Effector memory CD4-positive, alpha-beta T cell (primary cell): ENCODE data around the gene CAMK2G.

Source experiments
- DNase-seq, 3 donors: peaks; one replicate each; pipeline ENCODE4 v3.0.0-alpha.2; 2020
- H3K27ac ChIP-seq: 2 replicates; pipeline ENCODE4 v1.7.0; 2013; ENCODE audit warnings: mild to moderate bottlenecking, low read length, moderate library complexity; ENCODE audit not compliant: insufficient read depth, poor library complexity, severe bottlenecking
- H3K27me3 ChIP-seq: replicated peaks from 2 replicates; pipeline ENCODE4 v1.7.0; 2013; ENCODE audit warnings: mild to moderate bottlenecking, low read length; ENCODE audit not compliant: insufficient read depth, control insufficient read depth, poor library complexity, severe bottlenecking
- H3K36me3 ChIP-seq: 2 replicates; pipeline ENCODE4 v1.7.0; 2013; ENCODE audit warnings: mild to moderate bottlenecking, low read length, moderate library complexity; ENCODE audit not compliant: control insufficient read depth, insufficient read depth
- H3K4me1 ChIP-seq: 2 replicates; pipeline ENCODE4 v1.7.0; 2013; ENCODE audit warnings: low read length, mild to moderate bottlenecking; ENCODE audit not compliant: control insufficient read depth, insufficient read depth, poor library complexity, severe bottlenecking
- H3K4me3 ChIP-seq: 2 replicates; pipeline ENCODE4 v1.7.0; 2013; ENCODE audit warnings: low read length, low read depth, mild to moderate bottlenecking; ENCODE audit not compliant: insufficient read depth, poor library complexity, severe bottlenecking
- H3K9me3 ChIP-seq: 2 replicates; pipeline ENCODE4 v1.7.0; 2013; ENCODE audit warnings: mild to moderate bottlenecking, low read length, moderate library complexity; ENCODE audit not compliant: control insufficient read depth

Gene CAMK2G

GRCh38 chr10:73873142-73873837, 1.1 kb downstream of the CAMK2G start:
- Histone ChIP-seq H3K27ac (no peak overlapping the region), H3K4me3 (peak overlapping the region; percentile 18), H3K36me3 (peaks cover 14% of the 10 kb centered on the region), H3K4me1 (peaks cover 34% of the 10 kb centered on the region), H3K9me3 (no peaks in the 10 kb centered on the region), H3K27me3 (no peaks in the 10 kb centered on the region)
- DNase-seq = no peak

GRCh38 chr10:73872190-73872710, 2.1 kb downstream of the CAMK2G start:
- Histone ChIP-seq H3K4me1 (peaks cover 40% of the 10 kb centered on the region), H3K36me3 (peaks cover 14% of the 10 kb centered on the region), H3K27me3 (no peaks in the 10 kb centered on the region), H3K27ac (peak overlapping the region; percentile 20), H3K9me3 (no peaks in the 10 kb centered on the region), H3K4me3 (no peak overlapping the region)
- DNase-seq = no peak

GRCh38 chr10:73871295-73872189, 2.8 kb downstream of the CAMK2G start:
- peaks cover 40% of the 10 kb centered on the region for H3K4me1 ChIP-seq
- no peaks in the 10 kb centered on the region for H3K27me3 ChIP-seq
- H3K9me3 ChIP-seq = no peaks in the 10 kb centered on the region
- H3K36me3 ChIP-seq = peaks cover 14% of the 10 kb centered on the region
- no peak overlapping the region for H3K4me3 ChIP-seq
- H3K27ac ChIP-seq = peak overlapping the region; percentile 20
- DNase-seq = no peak

GRCh38 chr10:73868655-73869195, 5.6 kb downstream of the CAMK2G start:
- Histone ChIP-seq H3K27me3 (no peaks in the 10 kb centered on the region), H3K27ac (no peak overlapping the region), H3K4me3 (no peak overlapping the region), H3K4me1 (peaks cover 48% of the 10 kb centered on the region), H3K36me3 (peaks cover 14% of the 10 kb centered on the region), H3K9me3 (no peaks in the 10 kb centered on the region)
- no peak for DNase-seq

GRCh38 chr10:73867871-73868631, 6.3 kb downstream of the CAMK2G start:
- no peaks in the 10 kb centered on the region for H3K9me3 ChIP-seq
- H3K36me3 ChIP-seq = peaks cover 16% of the 10 kb centered on the region
- H3K27me3 ChIP-seq = no peaks in the 10 kb centered on the region
- no peak overlapping the region for H3K27ac ChIP-seq
- no peak for DNase-seq
- H3K4me1 ChIP-seq = peaks cover 44% of the 10 kb centered on the region
- no peak overlapping the region for H3K4me3 ChIP-seq

GRCh38 chr10:73867126-73867807, 7.1 kb downstream of the CAMK2G start:
- peaks cover 42% of the 10 kb centered on the region for H3K4me1 ChIP-seq
- H3K27me3 ChIP-seq = no peaks in the 10 kb centered on the region
- no peaks in the 10 kb centered on the region for H3K9me3 ChIP-seq
- peaks cover 16% of the 10 kb centered on the region for H3K36me3 ChIP-seq
- no peak for DNase-seq
- peak overlapping the region; percentile 14 for H3K27ac ChIP-seq
- H3K4me3 ChIP-seq = no peak overlapping the region

GRCh38 chr10:73866621-73867020, 7.7 kb downstream of the CAMK2G start:
- H3K4me3 ChIP-seq = no peak overlapping the region
- no peaks in the 10 kb centered on the region for H3K9me3 ChIP-seq
- peaks cover 37% of the 10 kb centered on the region for H3K4me1 ChIP-seq
- no peak for DNase-seq
- no peaks in the 10 kb centered on the region for H3K27me3 ChIP-seq
- peaks cover 10% of the 10 kb centered on the region for H3K36me3 ChIP-seq
- peak overlapping the region; percentile 72 for H3K27ac ChIP-seq

GRCh38 chr10:73865459-73866442, 8.6 kb downstream of the CAMK2G start:
- H3K36me3 ChIP-seq = peaks cover 10% of the 10 kb centered on the region

More at GRCh38 chr10:73865459-73866442, 8.6 kb downstream of the CAMK2G start:
- Histone ChIP-seq H3K4me1 (peaks cover 37% of the 10 kb centered on the region), H3K9me3 (no peaks in the 10 kb centered on the region), H3K4me3 (peak overlapping the region; percentile 49), H3K27ac (peak overlapping the region; percentile 72), H3K27me3 (no peaks in the 10 kb centered on the region)
- peak; percentile 18 to 48 (median 31) for DNase-seq
